CD4-positive, alpha-beta T cell treated with Interleukin-4 for 4 hours (primary cell): ENCODE results near the gene RAPGEF2.
"Not testable (repeated sequence)": the region's sequence is repeated elsewhere in the genome, so short reads cannot be mapped to it uniquely, and the experiment has no call there.

Experiments used
- DNase-seq: peaks from one replicate; pipeline ENCODE4 v3.0.0-alpha.2; 2020

The RAPGEF2 gene

GRCh38 chr4:159248384-159249178 lies 145.7 kb downstream of the RAPGEF2 start:
- no peak for DNase-seq

- no peak for DNase-seq
Observed at GRCh38 chr4:159250751-159251325, 148.0 kb downstream of the RAPGEF2 start.

GRCh38 chr4:159251580-159251979 lies 148.7 kb downstream of the RAPGEF2 start:
- not testable (repeated sequence) for DNase-seq

GRCh38 chr4:159252491-159252890 lies 149.6 kb downstream of the RAPGEF2 start:
- no peak for DNase-seq

GRCh38 chr4:159256037-159256436 lies 153.2 kb downstream of the RAPGEF2 start:
- no peak for DNase-seq

GRCh38 chr4:159258889-159259560 lies 156.1 kb downstream of the RAPGEF2 start:
- DNase-seq, result no peak

GRCh38 chr4:159264057-159264456 lies 161.2 kb downstream of the RAPGEF2 start:
- no peak for DNase-seq

- DNase-seq, result no peak
Observed at GRCh38 chr4:159266981-159267868, 164.3 kb downstream of the RAPGEF2 start.

GRCh38 chr4:159267869-159268285 lies 165.0 kb downstream of the RAPGEF2 start:
- DNase-seq, result no peak

GRCh38 chr4:159268607-159269006 lies 165.7 kb downstream of the RAPGEF2 start:
- no peak for DNase-seq

- no peak for DNase-seq
Observed at GRCh38 chr4:159269116-159269515, 166.2 kb downstream of the RAPGEF2 start.

GRCh38 chr4:159269956-159270355 lies 167.1 kb downstream of the RAPGEF2 start:
- DNase-seq, result no peak

GRCh38 chr4:159271856-159272255 lies 169.0 kb downstream of the RAPGEF2 start:
- no peak for DNase-seq

GRCh38 chr4:159272273-159273140 lies 169.6 kb downstream of the RAPGEF2 start:
- DNase-seq, result no peak

GRCh38 chr4:159273141-159273438 lies 170.2 kb downstream of the RAPGEF2 start:
- DNase-seq, result no peak

GRCh38 chr4:159273841-159274240 lies 171.0 kb downstream of the RAPGEF2 start:
- DNase-seq, result no peak

GRCh38 chr4:159278399-159278798 lies 175.5 kb downstream of the RAPGEF2 start:
- no peak for DNase-seq

GRCh38 chr4:159279084-159279483 lies 176.2 kb downstream of the RAPGEF2 start:
- DNase-seq, result no peak

GRCh38 chr4:159280442-159281172 lies 177.7 kb downstream of the RAPGEF2 start:
- no peak for DNase-seq

GRCh38 chr4:159281771-159282170 lies 178.9 kb downstream of the RAPGEF2 start:
- no peak for DNase-seq

- no peak for DNase-seq
Observed at GRCh38 chr4:159282329-159282728, 179.4 kb downstream of the RAPGEF2 start.
